Activated CD4-positive, alpha-beta T cell treated with anti-CD3 and anti-CD28 coated beads for 4 hours (primary cell): ENCODE data around the gene UGCG.
"Not testable (repeated sequence)": the region's sequence is repeated elsewhere in the genome, so short reads cannot be mapped to it uniquely, and the experiment has no call there.

Experiments
- DNase-seq, 2 donors: peaks; one replicate each; pipeline ENCODE4 v3.0.0-alpha.2; 2020

Gene UGCG

GRCh38 chr9:111891910-111892499, 4.6 kb upstream of the UGCG start:
- no peak for DNase-seq

GRCh38 chr9:111896942-111897600, 457 bp downstream of the UGCG start:
- DNase-seq, result peak; percentile 56 to 63

- DNase-seq, result no peak
These were observed 1.1 kb downstream of the UGCG start for GRCh38 chr9:111897601-111898137.

- DNase-seq, result no peak
These were observed 1.9 kb downstream of the UGCG start for GRCh38 chr9:111898331-111899096.

- DNase-seq, result no peak
These were observed 3.7 kb downstream of the UGCG start for GRCh38 chr9:111900151-111900857.

- DNase-seq, result no peak
These were observed 4.4 kb downstream of the UGCG start for GRCh38 chr9:111900858-111901612.

GRCh38 chr9:111902391-111903139, 6.0 kb downstream of the UGCG start:
- no peak for DNase-seq

GRCh38 chr9:111903535-111903934, 6.9 kb downstream of the UGCG start:
- DNase-seq, result not testable (repeated sequence)

- DNase-seq, result no peak
These were observed 7.4 kb downstream of the UGCG start for GRCh38 chr9:111904026-111904425.

- no peak for DNase-seq
These were observed 8.3 kb downstream of the UGCG start for GRCh38 chr9:111904891-111905291.

- DNase-seq, result no peak
These were observed 10.5 kb downstream of the UGCG start for GRCh38 chr9:111907147-111907546.

GRCh38 chr9:111909444-111909843, 12.8 kb downstream of the UGCG start:
- no peak for DNase-seq

GRCh38 chr9:111910428-111910827, 13.8 kb downstream of the UGCG start:
- no peak for DNase-seq

- DNase-seq, result no peak
These were observed 16.5 kb downstream of the UGCG start for GRCh38 chr9:111913159-111913558.

GRCh38 chr9:111914749-111915424, 18.3 kb downstream of the UGCG start:
- DNase-seq, result no peak

- no peak for DNase-seq
These were observed 18.8 kb downstream of the UGCG start for GRCh38 chr9:111915425-111915758.

- no peak for DNase-seq
These were observed 19.6 kb downstream of the UGCG start for GRCh38 chr9:111916234-111916645.

- no peak for DNase-seq
These were observed 20.6 kb downstream of the UGCG start for GRCh38 chr9:111917201-111917600.

- no peak for DNase-seq
These were observed 21.4 kb downstream of the UGCG start for GRCh38 chr9:111917980-111918379.

GRCh38 chr9:111919875-111920274, 23.3 kb downstream of the UGCG start:
- DNase-seq, result no peak

- no peak for DNase-seq
These were observed 23.9 kb downstream of the UGCG start for GRCh38 chr9:111920531-111920930.
